Breast epithelium (tissue), 3 donors: ENCODE data around the gene USP28.

ENCODE experiments used
- POLR2A ChIP-seq: fragments of 450-650 bp; IDR thresholded peaks from one replicate; pipeline ENCODE4 v1.6.1; 2016; ENCODE audit warnings: antibody characterized with exemption, mild to moderate bottlenecking, moderate library complexity
- POLR2AphosphoS5 ChIP-seq, 3 donors: sonication (generic); formaldehyde crosslinking; IDR thresholded peaks; one replicate each; pipeline ENCODE4 v1.6.1; 2017; ENCODE audit warnings: antibody characterized with exemption in 3 of 3
- TF ChIP-seq, protein P1 (sequence below), 3 donors: fragments of 450-650 bp; IDR thresholded peaks; one replicate each; pipeline ENCODE4 v1.5.1; 2016 to 2017; ENCODE audit warnings: antibody characterized with exemption in 3 of 3, mild to moderate bottlenecking in 3 of 3, moderate library complexity in 3 of 3

DNA sequence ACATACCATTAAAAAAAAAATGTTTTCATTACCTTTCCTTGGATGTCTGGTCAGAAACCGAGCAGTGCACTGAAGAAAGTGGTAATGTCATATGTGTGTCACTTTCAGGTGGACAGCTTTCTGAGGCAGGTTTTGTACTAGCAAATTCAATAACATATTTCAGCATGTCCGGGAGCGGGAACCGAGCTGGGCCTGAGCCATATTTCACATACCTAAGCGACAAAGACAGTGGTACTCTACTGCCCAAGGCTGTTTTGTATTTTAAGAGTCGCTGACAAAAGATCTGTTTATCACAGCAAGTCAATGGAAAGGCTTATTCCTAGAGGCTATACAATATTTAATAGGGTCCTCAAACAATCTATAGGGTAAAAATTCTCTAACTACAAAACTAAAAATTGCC, 57.7 kb downstream of the USP28 start:
- TF ChIP-seq, protein P1, sequence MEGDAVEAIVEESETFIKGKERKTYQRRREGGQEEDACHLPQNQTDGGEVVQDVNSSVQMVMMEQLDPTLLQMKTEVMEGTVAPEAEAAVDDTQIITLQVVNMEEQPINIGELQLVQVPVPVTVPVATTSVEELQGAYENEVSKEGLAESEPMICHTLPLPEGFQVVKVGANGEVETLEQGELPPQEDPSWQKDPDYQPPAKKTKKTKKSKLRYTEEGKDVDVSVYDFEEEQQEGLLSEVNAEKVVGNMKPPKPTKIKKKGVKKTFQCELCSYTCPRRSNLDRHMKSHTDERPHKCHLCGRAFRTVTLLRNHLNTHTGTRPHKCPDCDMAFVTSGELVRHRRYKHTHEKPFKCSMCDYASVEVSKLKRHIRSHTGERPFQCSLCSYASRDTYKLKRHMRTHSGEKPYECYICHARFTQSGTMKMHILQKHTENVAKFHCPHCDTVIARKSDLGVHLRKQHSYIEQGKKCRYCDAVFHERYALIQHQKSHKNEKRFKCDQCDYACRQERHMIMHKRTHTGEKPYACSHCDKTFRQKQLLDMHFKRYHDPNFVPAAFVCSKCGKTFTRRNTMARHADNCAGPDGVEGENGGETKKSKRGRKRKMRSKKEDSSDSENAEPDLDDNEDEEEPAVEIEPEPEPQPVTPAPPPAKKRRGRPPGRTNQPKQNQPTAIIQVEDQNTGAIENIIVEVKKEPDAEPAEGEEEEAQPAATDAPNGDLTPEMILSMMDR (IDR thresholded peaks at IDR 0.05): no peak
- TF ChIP-seq POLR2A: no peak
- no peak for TF ChIP-seq POLR2AphosphoS5 (IDR thresholded peaks at IDR 0.05)
